OCI-LY7 (cell line): ENCODE data around the gene HYAL1.
"Not testable (repeated sequence)": the region's sequence is repeated elsewhere in the genome, so short reads cannot be mapped to it uniquely, and the experiment has no call there.

Experiments
- CTCF ChIP-seq: fragments of 200-600 bp; sonication (generic); conservative IDR thresholded peaks from 2 replicates; pipeline ENCODE4 v1.5.1; 2014; ENCODE audit warnings: mild to moderate bottlenecking, antibody characterized with exemption, low read length, moderate library complexity, mixed read lengths
- EZH2phosphoT487 ChIP-seq: fragments of 200-600 bp; sonication (generic); IDR thresholded peaks from 2 replicates; pipeline ENCODE4 v1.6.1; 2018; ENCODE audit warnings: low read depth, borderline replicate concordance, mild to moderate bottlenecking, mixed run types, antibody characterized with exemption, low read length, moderate library complexity, mixed read lengths

DNA sequence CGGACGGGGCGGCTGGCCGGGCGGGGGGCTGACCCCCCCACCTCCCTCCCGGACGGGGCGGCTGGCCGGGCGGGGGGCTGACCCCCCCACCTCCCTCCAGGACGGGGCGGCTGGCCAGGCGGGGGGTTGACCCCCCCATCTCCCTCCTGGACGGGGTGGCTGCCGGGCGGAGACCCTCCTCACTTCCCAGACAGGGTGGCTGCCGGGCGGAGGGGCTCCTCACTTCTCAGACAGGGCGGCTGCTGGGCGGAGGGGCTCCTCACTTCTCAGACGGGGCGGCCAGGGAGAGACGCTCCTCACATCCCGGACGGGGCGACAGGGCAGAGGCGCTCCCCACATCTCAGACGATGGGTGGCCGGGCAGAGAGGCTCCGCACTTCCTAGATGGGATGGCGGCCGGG is 8.7 kb upstream of the HYAL1 start:
- TF ChIP-seq CTCF, EZH2phosphoT487: not testable (repeated sequence)
